ENCODE data around the gene DXO. TPM values are rescaled to one million over a fixed set of nuclear protein-coding genes. Genes with fewer than 3 reads are reported as not detected.

Gene DXO
- total and polyA plus RNA-seq, 12 donors, result 8.4 to 23.4 (median 13.6) TPM

- no peak for ATAC-seq
- intact Hi-C loops (cut with DNase I), result loop anchor here in 2 of 10 donors (10.0 kb wide), 2 partner anchors 259 to 269 kb away; partner anchors contain the start of gene LY6G5C (in 1 of the 2)
- H3K36me3 ChIP-seq, result peaks cover 0 to 20% (median 0%) of the 10 kb centered on the region in 9 donors
- H3K9me3 ChIP-seq, result no peaks in the 10 kb centered on the region
- TF ChIP-seq, protein P1, sequence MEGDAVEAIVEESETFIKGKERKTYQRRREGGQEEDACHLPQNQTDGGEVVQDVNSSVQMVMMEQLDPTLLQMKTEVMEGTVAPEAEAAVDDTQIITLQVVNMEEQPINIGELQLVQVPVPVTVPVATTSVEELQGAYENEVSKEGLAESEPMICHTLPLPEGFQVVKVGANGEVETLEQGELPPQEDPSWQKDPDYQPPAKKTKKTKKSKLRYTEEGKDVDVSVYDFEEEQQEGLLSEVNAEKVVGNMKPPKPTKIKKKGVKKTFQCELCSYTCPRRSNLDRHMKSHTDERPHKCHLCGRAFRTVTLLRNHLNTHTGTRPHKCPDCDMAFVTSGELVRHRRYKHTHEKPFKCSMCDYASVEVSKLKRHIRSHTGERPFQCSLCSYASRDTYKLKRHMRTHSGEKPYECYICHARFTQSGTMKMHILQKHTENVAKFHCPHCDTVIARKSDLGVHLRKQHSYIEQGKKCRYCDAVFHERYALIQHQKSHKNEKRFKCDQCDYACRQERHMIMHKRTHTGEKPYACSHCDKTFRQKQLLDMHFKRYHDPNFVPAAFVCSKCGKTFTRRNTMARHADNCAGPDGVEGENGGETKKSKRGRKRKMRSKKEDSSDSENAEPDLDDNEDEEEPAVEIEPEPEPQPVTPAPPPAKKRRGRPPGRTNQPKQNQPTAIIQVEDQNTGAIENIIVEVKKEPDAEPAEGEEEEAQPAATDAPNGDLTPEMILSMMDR (IDR thresholded peaks at IDR 0.05), result no peak
- no peak overlapping the region for H3K4me3 ChIP-seq
- peaks cover 0 to 18% (median 4%) of the 10 kb centered on the region in 9 donors for H3K4me1 ChIP-seq
- DNase-seq, result no peak
- peaks cover 0 to 21% (median 0%) of the 10 kb centered on the region in 7 donors for H3K27me3 ChIP-seq
- WGBS, 2 donors, result 78 to 85% methylated on average over 3 of the region's 3 CpGs
- H3K27ac ChIP-seq, result no peak overlapping the region
Measured at GRCh38 chr6:31943742-31944141, 28.2 kb downstream of the DXO start.

DNA sequence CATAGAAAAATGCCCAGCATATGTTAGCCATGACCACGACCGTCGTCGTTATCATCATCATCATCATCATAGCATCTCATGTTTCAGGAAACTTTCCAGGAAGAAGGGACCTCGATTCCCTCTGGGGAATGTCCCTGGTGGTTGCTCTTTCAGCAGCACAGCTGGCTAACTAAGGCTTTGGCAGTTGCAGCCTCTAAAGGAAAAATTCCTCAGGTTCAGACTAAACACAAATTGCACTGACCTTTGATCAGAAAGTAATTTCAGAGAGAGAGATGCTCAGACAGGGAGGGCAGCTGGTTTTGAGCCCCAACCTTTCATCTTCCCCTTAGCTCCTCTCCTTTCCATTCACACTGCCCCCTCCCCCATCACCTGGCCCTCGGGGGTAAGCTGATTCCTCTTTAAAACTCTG is 31.7 kb downstream of the DXO start:
- no peak overlapping the region for H3K27ac ChIP-seq
- intact Hi-C loops (cut with DNase I), result loop anchor here in 2 of 10 donors (10.0 kb wide), 2 partner anchors 255 to 265 kb away; partner anchors contain the start of gene LY6G5C (in 1 of the 2)
- 12 to 18% methylated on average over 6 of the region's 6 CpGs for WGBS, 2 donors

GRCh38 chr6:31935823-31936222 is 36.1 kb downstream of the DXO start:
- no peaks in the 10 kb centered on the region for H3K9me3 ChIP-seq
- ATAC-seq (no peak), DNase-seq (no peak)
- WGBS, 2 donors, result 70 to 74% methylated on average over 9 of the region's 9 CpGs
- no peaks in the 10 kb centered on the region for H3K4me1 ChIP-seq
- no peak overlapping the region for H3K27ac ChIP-seq
- intact Hi-C loops (cut with DNase I), result no loop called here
- TF ChIP-seq, protein P1 (IDR thresholded peaks at IDR 0.05), result no peak
- no peaks in the 10 kb centered on the region for H3K27me3 ChIP-seq
- no peak overlapping the region for H3K4me3 ChIP-seq
- peaks cover 0 to 17% (median 0%) of the 10 kb centered on the region in 9 donors for H3K36me3 ChIP-seq

More for the DNA sequence above, 31.7 kb downstream of the DXO start:
- TF ChIP-seq, protein P1 (IDR thresholded peaks at IDR 0.05), result no peak
- H3K36me3 ChIP-seq, result peaks cover 0 to 23% (median 0%) of the 10 kb centered on the region in 9 donors
- H3K4me3 ChIP-seq, result no peak overlapping the region
- ATAC-seq (no peak), DNase-seq (no peak)
- peaks cover 0 to 7% (median 0%) of the 10 kb centered on the region in 9 donors for H3K4me1 ChIP-seq
- peaks cover 0 to 21% (median 0%) of the 10 kb centered on the region in 7 donors for H3K27me3 ChIP-seq
- H3K9me3 ChIP-seq, result no peaks in the 10 kb centered on the region

DNA sequence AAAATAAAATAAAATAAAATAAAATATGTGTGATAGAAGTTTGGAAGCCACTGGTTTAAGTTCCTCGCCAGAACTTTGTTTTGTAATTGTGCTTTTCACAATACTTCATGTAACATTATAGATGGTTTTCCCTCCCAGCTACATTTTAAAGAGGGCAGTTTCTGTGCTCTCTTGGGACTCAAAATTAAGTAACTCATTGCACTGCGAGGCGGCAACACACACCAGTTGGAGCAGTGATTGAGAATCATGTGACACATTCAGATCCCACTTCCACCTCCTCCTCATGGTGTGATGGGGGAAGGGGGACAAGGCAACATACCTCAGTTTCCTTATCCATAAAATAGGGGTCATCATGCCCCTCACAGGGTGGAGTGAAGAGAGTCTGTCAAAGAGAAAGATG is 36.9 kb downstream of the DXO start:
- Histone ChIP-seq H3K36me3 (peaks cover 0 to 15% (median 0%) of the 10 kb centered on the region in 9 donors), H3K4me3 (no peak overlapping the region), H3K9me3 (no peaks in the 10 kb centered on the region), H3K27me3 (no peaks in the 10 kb centered on the region), H3K27ac (no peak overlapping the region), H3K4me1 (no peaks in the 10 kb centered on the region)
- no peak for ATAC-seq
- WGBS, 2 donors, result 71 to 75% methylated on average over 3 of the region's 3 CpGs
- intact Hi-C loops (cut with DNase I), result no loop called here
- TF ChIP-seq, protein P1 (IDR thresholded peaks at IDR 0.05), result no peak
- DNase-seq, result no peak

All from heart right ventricle (tissue), 16 donors.